Upper lobe of left lung (tissue), 6 donors: ENCODE data around the gene DCLK1. TPM values are rescaled to one million over a fixed set of nuclear protein-coding genes. Genes with fewer than 3 reads are reported as not detected.

Source experiments
- ATAC-seq, 2 donors: fragments of 200-7000 bp; cut with Tn5 transposase; one replicate each; pipeline ENCODE4 v1.9.1; 2022; ENCODE audit warnings: mild to moderate bottlenecking in 2 of 2, moderate library complexity in 2 of 2; ENCODE audit not compliant: low FRiP score in 2 of 2
- DNase-seq, 2 donors: peaks; one replicate each; pipeline ENCODE4 v3.0.0-alpha.2; 2019 to 2020
- H3K27ac ChIP-seq, 4 donors: fragments of 200-600 bp; sonication (generic); one replicate each; pipeline ENCODE4 v1.5.1; 2016 to 2019
- H3K27me3 ChIP-seq, 4 donors: fragments of 200-600 bp; sonication (generic); one replicate each; pipeline ENCODE4 v1.5.1; 2017 to 2019
- H3K36me3 ChIP-seq, 4 donors: fragments of 200-600 bp; sonication (generic); one replicate each; pipeline ENCODE4 v1.5.1; 2016 to 2019
- H3K4me1 ChIP-seq, 4 donors: fragments of 200-600 bp; sonication (generic); one replicate each; pipeline ENCODE4 v1.5.1; 2018 to 2019
- H3K4me3 ChIP-seq, 4 donors: fragments of 200-600 bp; sonication (generic); one replicate each; pipeline ENCODE4 v1.5.1; 2017 to 2019; ENCODE audit warnings: mild to moderate bottlenecking in 2 of 4, moderate library complexity in 1 of 4
- H3K9me3 ChIP-seq, 4 donors: fragments of 200-600 bp; sonication (generic); one replicate each; pipeline ENCODE4 v1.5.1; 2018 to 2019
- CTCF ChIP-seq, 6 experiments: fragments of 450-650 bp in 4 of 6; fragments of 200-600 bp in 2 of 6; sonication (generic) in 2 of 6; IDR thresholded peaks; one replicate each; pipeline ENCODE4 v1.5.1; 2016 to 2019; ENCODE audit warnings: antibody characterized with exemption in 6 of 6
- EP300 ChIP-seq, 4 donors: sonication (generic); formaldehyde crosslinking; IDR thresholded peaks; one replicate each; pipeline ENCODE4 v1.5.1; 2017; ENCODE audit warnings: antibody characterized with exemption in 4 of 4, control low read depth in 2 of 4
- POLR2A ChIP-seq, 4 donors: fragments of 450-650 bp; IDR thresholded peaks; one replicate each; pipeline ENCODE4 v1.5.1; 2016 to 2017; ENCODE audit warnings: antibody characterized with exemption in 4 of 4, mild to moderate bottlenecking in 2 of 4
- POLR2AphosphoS5 ChIP-seq, 2 donors: sonication (generic); formaldehyde crosslinking; IDR thresholded peaks; one replicate each; pipeline ENCODE4 v1.5.1; 2017; ENCODE audit warnings: antibody characterized with exemption in 2 of 2
- WGBS, 2 donors: methylation state at CpG; one replicate each; pipeline ENCODE4 v1.1.5; 2017 to 2018; 5-methylcytosine and 5-hydroxymethylcytosine counted together
- total RNA-seq, 6 donors: library from RNA; depleted of rRNA in 4 of 6; stranded (reverse); fragments of >200 nt in 4 of 6; gene quantifications; one replicate each; pipeline versions ENCODE4 v1.1.0 to v1.2.1, GENCODE V29; 2016 to 2021
- donor health status: DM: no; HTN: no; CAD: no; lungs with moderate emphysema.
- donor health status: DM: no; HTN: yes; CAD: no; lungs with severe emphysema.

Gene DCLK1
- total RNA-seq, 6 donors from 2014 or later, result 2.1 to 14.7 (median 3.9) TPM

GRCh38 chr13:35818633-35819067, 312.5 kb downstream of the DCLK1 start:
- Histone ChIP-seq H3K27ac (no peak overlapping the region), H3K9me3 (no peaks in the 10 kb centered on the region), H3K27me3 (no peaks in the 10 kb centered on the region), H3K4me1 (no peaks in the 10 kb centered on the region), H3K36me3 (no peaks in the 10 kb centered on the region), H3K4me3 (no peak overlapping the region)
- TF ChIP-seq EP300 (IDR thresholded peaks at IDR 0.05) (no peak), CTCF (IDR thresholded peaks at IDR 0.05) (peak in 5 of 6 experiments; percentile 19 to 54 (median 36))
- ATAC-seq, result peak; percentile 59 to 75
- DNase-seq, result no peak
- WGBS, 2 donors, result 63 to 72% methylated on average over 3 of the region's 3 CpGs

GRCh38 chr13:35817642-35818607, 313.3 kb downstream of the DCLK1 start:
- Histone ChIP-seq H3K4me1 (no peaks in the 10 kb centered on the region), H3K27ac (no peak overlapping the region), H3K4me3 (no peak overlapping the region), H3K36me3 (no peaks in the 10 kb centered on the region), H3K9me3 (no peaks in the 10 kb centered on the region), H3K27me3 (no peaks in the 10 kb centered on the region)
- 57 to 67% methylated on average over 5 of the region's 5 CpGs for WGBS, 2 donors
- ATAC-seq, result peak in 1 of 2 donors; percentile 63
- TF ChIP-seq POLR2A (IDR thresholded peaks at IDR 0.05), result no peak
- no peak for TF ChIP-seq EP300 (IDR thresholded peaks at IDR 0.05)
- TF ChIP-seq POLR2AphosphoS5 (IDR thresholded peaks at IDR 0.05), result no peak
- no peak for TF ChIP-seq CTCF (IDR thresholded peaks at IDR 0.05)
- DNase-seq, result no peak

- ATAC-seq, result no peak
- Histone ChIP-seq H3K4me1 (no peaks in the 10 kb centered on the region), H3K36me3 (no peaks in the 10 kb centered on the region), H3K27me3 (no peaks in the 10 kb centered on the region), H3K4me3 (no peak overlapping the region), H3K27ac (no peak overlapping the region), H3K9me3 (no peaks in the 10 kb centered on the region)
- TF ChIP-seq CTCF (IDR thresholded peaks at IDR 0.05) (no peak), EP300 (IDR thresholded peaks at IDR 0.05) (no peak), POLR2AphosphoS5 (IDR thresholded peaks at IDR 0.05) (no peak), POLR2A (IDR thresholded peaks at IDR 0.05) (no peak)
- WGBS, 2 donors, result 77 to 81% methylated on average over 1 of the region's 1 CpG
- DNase-seq, result no peak
These were observed 316.6 kb downstream of the DCLK1 start for GRCh38 chr13:35814605-35815011.

- ATAC-seq (no peak), DNase-seq (no peak)
- Histone ChIP-seq H3K36me3 (no peaks in the 10 kb centered on the region), H3K4me3 (no peak overlapping the region), H3K27ac (no peak overlapping the region), H3K27me3 (no peaks in the 10 kb centered on the region), H3K4me1 (no peaks in the 10 kb centered on the region), H3K9me3 (no peaks in the 10 kb centered on the region)
- TF ChIP-seq POLR2A (IDR thresholded peaks at IDR 0.05), result no peak
- TF ChIP-seq EP300 (IDR thresholded peaks at IDR 0.05), result no peak
- TF ChIP-seq POLR2AphosphoS5 (IDR thresholded peaks at IDR 0.05), result no peak
- WGBS, 2 donors, result 66 to 71% methylated on average over 6 of the region's 6 CpGs
These were observed 318.4 kb downstream of the DCLK1 start for GRCh38 chr13:35812736-35813135.

- Histone ChIP-seq H3K27me3 (no peaks in the 10 kb centered on the region), H3K9me3 (no peaks in the 10 kb centered on the region), H3K4me1 (no peaks in the 10 kb centered on the region), H3K36me3 (no peaks in the 10 kb centered on the region), H3K4me3 (no peak overlapping the region), H3K27ac (no peak overlapping the region)
- no peak for ATAC-seq
- 89 to 92% methylated on average over 4 of the region's 4 CpGs for WGBS, 2 donors
- TF ChIP-seq CTCF (IDR thresholded peaks at IDR 0.05) (no peak), EP300 (IDR thresholded peaks at IDR 0.05) (no peak), POLR2AphosphoS5 (IDR thresholded peaks at IDR 0.05) (no peak), POLR2A (IDR thresholded peaks at IDR 0.05) (no peak)
- no peak for DNase-seq
These were observed 320.9 kb downstream of the DCLK1 start for GRCh38 chr13:35810321-35810720.
